ENCODE measurements around the gene GGT5. TPM values are rescaled to one million over a fixed set of nuclear protein-coding genes. Genes with fewer than 3 reads are reported as not detected.

GGT5 gene
- total and polyA plus RNA-seq, 2 experiments from 2014 or later, result 9.8 to 47.4 TPM

- peaks cover 4% of the 10 kb centered on the region for H3K4me1 ChIP-seq (ENCODE audit: insufficient read depth)
- H3K9me3 ChIP-seq (ENCODE audit: low read depth), result no peaks in the 10 kb centered on the region
- no peaks in the 10 kb centered on the region for H4K20me1 ChIP-seq (ENCODE audit: insufficient read depth, poor library complexity, severe bottlenecking)
- no peak overlapping the region for H3K4me2 ChIP-seq
- H3K36me3 ChIP-seq (replicated peaks; ENCODE audit: insufficient read depth, low read depth), result no peaks in the 10 kb centered on the region
- TF ChIP-seq EZH2 (IDR thresholded peaks at IDR 0.05; ENCODE audit: borderline replicate concordance), result no peak
- TF ChIP-seq EZH2phosphoT487 (IDR thresholded peaks at IDR 0.05; ENCODE audit: low read depth, severe bottlenecking, unreplicated experiment), result no peak
- TF ChIP-seq CTCF (IDR thresholded peaks at IDR 0.05; ENCODE audit: poor library complexity), result no peak
- no peak overlapping the region for H2AFZ ChIP-seq
- H3K27ac ChIP-seq, result no peak overlapping the region
- DNase-seq (ENCODE audit: low spot score), result no peak
- no peak overlapping the region for H3K4me3 ChIP-seq
- H3K9me2 ChIP-seq (replicated peaks; ENCODE audit: insufficient read depth), result no peaks in the 10 kb centered on the region
- H3K79me2 ChIP-seq, result no peaks in the 10 kb centered on the region
- H3K27me3 ChIP-seq, result no peaks in the 10 kb centered on the region
- 96% methylated on average over 44 of the region's 51 CpGs for WGBS (ENCODE audit: low lambda C conversion rate, missing lambda C conversion rate)
These were observed 59.2 kb downstream of the GGT5 start for GRCh38 chr22:24185501-24186351.

GRCh38 chr22:24185001-24185500, 59.8 kb downstream of the GGT5 start:
- Histone ChIP-seq H4K20me1 (ENCODE audit: insufficient read depth, poor library complexity, severe bottlenecking) (no peaks in the 10 kb centered on the region), H3K9me3 (ENCODE audit: low read depth) (no peaks in the 10 kb centered on the region), H3K27me3 (no peaks in the 10 kb centered on the region), H3K9me2 (replicated peaks; ENCODE audit: insufficient read depth) (no peaks in the 10 kb centered on the region), H3K79me2 (no peaks in the 10 kb centered on the region), H3K36me3 (replicated peaks; ENCODE audit: insufficient read depth, low read depth) (no peaks in the 10 kb centered on the region), H3K4me1 (ENCODE audit: insufficient read depth) (peaks cover 4% of the 10 kb centered on the region), H3K4me2 (no peak overlapping the region), H2AFZ (no peak overlapping the region), H3K4me3 (no peak overlapping the region), H3K27ac (no peak overlapping the region)
- TF ChIP-seq EZH2phosphoT487 (IDR thresholded peaks at IDR 0.05; ENCODE audit: low read depth, severe bottlenecking, unreplicated experiment) (no peak), EZH2 (IDR thresholded peaks at IDR 0.05; ENCODE audit: borderline replicate concordance) (no peak), CTCF (IDR thresholded peaks at IDR 0.05; ENCODE audit: poor library complexity) (no peak)
- DNase-seq (ENCODE audit: low spot score), result no peak
- 93% methylated on average over 13 of the region's 16 CpGs for WGBS (ENCODE audit: low lambda C conversion rate, missing lambda C conversion rate)

- H3K79me2 ChIP-seq, result no peaks in the 10 kb centered on the region
- no peak overlapping the region for H3K4me3 ChIP-seq
- H3K27ac ChIP-seq, result no peak overlapping the region
- 95% methylated on average over 15 of the region's 16 CpGs for WGBS (ENCODE audit: low lambda C conversion rate, missing lambda C conversion rate)
- no peaks in the 10 kb centered on the region for H3K9me3 ChIP-seq (ENCODE audit: low read depth)
- no peak for TF ChIP-seq EZH2 (IDR thresholded peaks at IDR 0.05; ENCODE audit: borderline replicate concordance)
- TF ChIP-seq EZH2phosphoT487 (IDR thresholded peaks at IDR 0.05; ENCODE audit: low read depth, severe bottlenecking, unreplicated experiment), result no peak
- no peak for TF ChIP-seq CTCF (IDR thresholded peaks at IDR 0.05; ENCODE audit: poor library complexity)
- no peak overlapping the region for H3K4me2 ChIP-seq
- H3K36me3 ChIP-seq (replicated peaks; ENCODE audit: insufficient read depth, low read depth), result no peaks in the 10 kb centered on the region
- no peaks in the 10 kb centered on the region for H3K9me2 ChIP-seq (replicated peaks; ENCODE audit: insufficient read depth)
- H2AFZ ChIP-seq, result no peak overlapping the region
- no peak for DNase-seq (ENCODE audit: low spot score)
- peaks cover 4% of the 10 kb centered on the region for H3K4me1 ChIP-seq (ENCODE audit: insufficient read depth)
- H3K27me3 ChIP-seq, result no peaks in the 10 kb centered on the region
- H4K20me1 ChIP-seq (ENCODE audit: insufficient read depth, poor library complexity, severe bottlenecking), result no peaks in the 10 kb centered on the region
These were observed 60.7 kb downstream of the GGT5 start for GRCh38 chr22:24184057-24184798.

All from hepatocyte (in vitro differentiated cells).